ENCODE data around the gene HEPACAM2.

DNA sequence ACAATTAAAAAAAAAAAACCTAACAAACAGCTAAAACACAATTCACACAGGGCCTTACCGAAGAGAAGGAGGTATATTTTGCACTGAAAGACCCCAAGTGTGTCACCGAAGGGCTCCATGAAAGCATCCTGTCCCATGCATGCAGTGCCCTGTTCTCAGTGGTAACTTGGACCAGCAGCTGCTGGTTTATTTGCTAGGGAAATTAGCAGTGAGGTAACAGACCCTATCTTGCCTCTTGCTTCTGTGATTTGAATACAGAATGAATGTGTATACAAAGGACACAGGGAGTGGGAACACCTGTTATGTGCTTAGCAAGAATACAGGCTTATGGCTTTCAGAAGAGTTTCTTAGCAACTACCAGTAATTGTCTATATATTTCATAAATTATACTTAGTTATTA is at the start of gene HEPACAM2:
- TF ChIP-seq USF1 (IDR thresholded peaks at IDR 0.05; ENCODE audit: borderline replicate concordance, low read depth) (no peak), EP300 (IDR thresholded peaks at IDR 0.05; ENCODE audit: borderline replicate concordance in 1 of 2, low read depth in 1 of 2, low read length in 1 of 2) (no peak), FOXJ3 (CRISPR knock-in tag; IDR thresholded peaks at IDR 0.05) (no peak)

Data from SK-N-SH (cell line).